HepG2 (cell line): ENCODE data around the gene ASIC3. TPM values are rescaled to one million over a fixed set of nuclear protein-coding genes. Genes with fewer than 3 reads are reported as not detected.

Source experiments
- ATAC-seq: fragments of 200-7000 bp; cut with Tn5 transposase; 3 replicates; pipeline ENCODE4 v1.9.1; 2020; ENCODE audit warnings: mild to moderate bottlenecking, moderate library complexity
- Bru-seq: library from RNA; stranded (reverse); fragments of 400-500 nt; gene quantifications from one replicate; lab custom pipeline; 2021; lab: Mats Ljungman, UMichigan
- BruChase-seq, 2 experiments: library from RNA; stranded (reverse); fragments of 400-500 nt; gene quantifications; one replicate each; lab custom pipeline; 2021; lab: Mats Ljungman, UMichigan
- BruUV-seq: library from RNA; stranded (reverse); fragments of 400-500 nt; replicated peaks from 2 replicates; lab custom pipeline; 2021; lab: Mats Ljungman, UMichigan
- CTCF ChIA-PET: fragments of 300-600 bp; formaldehyde crosslinking; extraction: SDS; loops from one replicate; lab custom pipeline; 2021; ENCODE audit warnings: low total read pairs, inconsistent platforms, low intra/inter-chr PET ratio; lab: Yijun Ruan, JAX
- POLR2A ChIA-PET: fragments of 350-600 bp; sonication (Branson Sonifier 250); formaldehyde crosslinking; loops from one replicate; lab custom pipeline; 2020; ENCODE audit warnings: antibody characterized with exemption, inconsistent platforms; lab: Yijun Ruan, JAX
- DNase-seq: peaks from one replicate; pipeline ENCODE4 v3.0.0-alpha.2; 2015; ENCODE audit warnings: low spot score
- FAIRE-seq: peaks from 3 replicates; lab custom pipeline; 2011; peaks lifted over from hg19 to GRCh38; lab: Jason Lieb, UNC
- H2AFZ ChIP-seq: one replicate; pipeline ENCODE4 v1.6.1; 2011; ENCODE audit warnings: low read length, inconsistent platforms
- H3K27ac ChIP-seq: fragments of 300-600 bp; 3 replicates; pipeline ENCODE4 v1.8.0; 2011; ENCODE audit warnings: mixed run types, mild to moderate bottlenecking, mixed read lengths, low read length, inconsistent platforms; ENCODE audit not compliant: insufficient read depth; ENCODE audit errors: extremely low read length
- H3K27me3 ChIP-seq, 2 experiments: fragments of 200-600 bp in 1 of 2; 2 replicates in 1 of 2; 3 replicates in 1 of 2; pipeline versions ENCODE4 v1.6.0 to v1.8.0; 2011; ENCODE audit warnings: low read length in 2 of 2, mild to moderate bottlenecking in 2 of 2, moderate library complexity in 2 of 2, inconsistent platforms in 1 of 2; ENCODE audit not compliant: insufficient read depth in 2 of 2, control insufficient read depth in 1 of 2
- H3K36me3 ChIP-seq, 2 experiments: fragments of 200-600 bp in 1 of 2; replicated peaks in 1 of 2; 2 replicates in 1 of 2; 3 replicates in 1 of 2; pipeline versions ENCODE4 v1.5.1 to v1.8.0; 2011; ENCODE audit warnings: low read length in 2 of 2, inconsistent platforms in 1 of 2; ENCODE audit not compliant: insufficient read depth in 2 of 2, control insufficient read depth in 1 of 2
- H3K4me1 ChIP-seq: 2 replicates; pipeline ENCODE4 v1.5.1; 2012; ENCODE audit warnings: low read length, inconsistent platforms; ENCODE audit not compliant: insufficient read depth
- H3K4me2 ChIP-seq: 2 replicates; pipeline ENCODE4 v1.6.0; 2011; ENCODE audit warnings: low read depth, low read length, inconsistent platforms
- H3K4me3 ChIP-seq, 3 experiments: fragments of 200-600 bp in 1 of 3; sonication (generic), shearing (Covaris generic) in 1 of 3; replicated peaks in 1 of 3; 2 replicates each; pipeline ENCODE4 v1.5.1; 2011 to 2016; ENCODE audit warnings: low read length in 3 of 3, inconsistent platforms in 2 of 3, low read depth in 2 of 3, mild to moderate bottlenecking in 2 of 3, control low read depth in 1 of 3, mixed read lengths in 1 of 3; ENCODE audit not compliant: insufficient read depth in 1 of 3
- H3K79me2 ChIP-seq: one replicate; pipeline ENCODE4 v1.6.1; 2011; ENCODE audit warnings: low read length, inconsistent platforms; ENCODE audit not compliant: insufficient read depth
- H3K9ac ChIP-seq: 2 replicates; pipeline ENCODE4 v1.6.0; 2011; ENCODE audit warnings: mild to moderate bottlenecking, low read depth, low read length, inconsistent platforms; ENCODE audit not compliant: insufficient read depth
- H3K9me3 ChIP-seq: 2 replicates; pipeline ENCODE4 v1.5.1; 2012; ENCODE audit warnings: mild to moderate bottlenecking, low read length
- H4K20me1 ChIP-seq: 2 replicates; pipeline ENCODE4 v1.6.0; 2011; ENCODE audit warnings: inconsistent platforms, mild to moderate bottlenecking, low read length, moderate library complexity; ENCODE audit not compliant: insufficient read depth
- CENPX ChIP-seq: sonication (generic); formaldehyde crosslinking; IDR thresholded peaks from 2 replicates; pipeline ENCODE4 v1.9.0; 2021; ENCODE audit warnings: mild to moderate bottlenecking, missing genetic modification reagents, moderate library complexity
- KLF13 ChIP-seq: sonication (generic); formaldehyde crosslinking; IDR thresholded peaks from 2 replicates; pipeline ENCODE4 v1.4.0; 2020; ENCODE audit warnings: mild to moderate bottlenecking, missing genetic modification reagents
- MIER3 ChIP-seq: IDR thresholded peaks from 2 replicates; pipeline ENCODE4 v1.6.1; 2016; ENCODE audit warnings: missing compliant biosample characterization, borderline replicate concordance
- ZNF496 ChIP-seq: sonication (generic); formaldehyde crosslinking; IDR thresholded peaks from 2 replicates; pipeline ENCODE4 v1.8.1; 2023; ENCODE audit warnings: mild to moderate bottlenecking, moderate library complexity, missing genetic modification reagents; ENCODE audit not compliant: insufficient replicate concordance
- ZNF747 ChIP-seq: sonication (generic); formaldehyde crosslinking; IDR thresholded peaks from 2 replicates; pipeline ENCODE4 v1.8.1; 2023; ENCODE audit warnings: missing genetic modification reagents, mild to moderate bottlenecking, borderline replicate concordance
- ZNF782 ChIP-seq: sonication (generic); formaldehyde crosslinking; IDR thresholded peaks from 2 replicates; pipeline ENCODE4 v1.4.0; 2020; ENCODE audit warnings: missing genetic modification reagents, mild to moderate bottlenecking, borderline replicate concordance
- WGBS: methylation state at CpG from one replicate; pipeline ENCODE4 v1.1.6; 2017; ENCODE audit warnings: low lambda C conversion rate; 5-methylcytosine and 5-hydroxymethylcytosine counted together
- in situ Hi-C: cut with HindIII; loops from 2 replicates; pipeline ENCODE4 v1.10.0; 2017; ENCODE audit warnings: low pct_unique_long_range_greater_than_20kb; ENCODE audit not compliant: extremely low pct_ligation_motif_present
- intact Hi-C: fragments of 100-400 bp; cut with micrococcal nuclease; formaldehyde crosslinking; loops from one replicate; pipeline ENCODE4 v1.10.0; 2022; ENCODE audit not compliant: unreplicated experiment
- long read RNA-seq, 2 experiments: library from RNA in 1 of 2; library from polyadenylated mRNA in 1 of 2; stranded (forward) in 1 of 2; unstranded in 1 of 2; transcript quantifications; one replicate each; pipeline ENCODE4 v2.0.0, GENCODE V29; 2019 to 2022
- polyA minus RNA-seq, 3 experiments: library from RNA; depleted of rRNA, polyadenylated mRNA; stranded (reverse); fragments of >200 nt; gene quantifications; 2 replicates each; pipeline ENCODE4 v1.2.3, GENCODE V29; 2011; ENCODE audit warnings: low replicate concordance in 1 of 3
- polyA plus RNA-seq, 8 experiments: library from polyadenylated mRNA; depleted of rRNA in 3 of 8; stranded (reverse) in 7 of 8; unstranded in 1 of 8; fragments of >200 nt; fragmentation: Illumina TruSeq in 4 of 8; extraction: Trizol in 4 of 8; gene quantifications; 2 replicates each; pipeline versions ENCODE4 v1.2.1 to v1.2.3, GENCODE V29; 2011 to 2016; ENCODE audit warnings: low read depth in 4 of 8, missing spikeins in 1 of 8, mixed read lengths in 1 of 8; ENCODE audit not compliant: insufficient read depth in 1 of 8
- total RNA-seq, 5 experiments: library from RNA; depleted of rRNA; stranded (reverse); fragments of >200 nt; fragmentation: Illumina TruSeq; extraction: Trizol; gene quantifications; 2 replicates each; pipeline ENCODE4 v1.2.3, GENCODE V29; 2016; ENCODE audit warnings: low read depth in 1 of 5
- TF ChIP-seq, protein P1 (sequence below): sonication (generic); formaldehyde crosslinking; IDR thresholded peaks from 2 replicates; pipeline ENCODE4 v1.4.0; 2020; ENCODE audit warnings: missing genetic modification reagents, borderline replicate concordance

ASIC3 gene
- total RNA-seq (2016; rRNA removed; fragmentation: Illumina TruSeq; extraction: Trizol) (not detected in 2 replicates), polyA plus RNA-seq (2011; rRNA removed) (0.50 and 0.51 TPM in 2 replicates), polyA minus RNA-seq (2011; rRNA and poly(A)+ RNA removed; ENCODE audit: low replicate concordance) (0.48 and 3.4 TPM in 2 replicates), Bru-seq, nascent RNA (not detected), BruChase-seq, experiment 1, labeled RNA remaining after a 6-hour chase (percentile 30 among the genes with signal in this experiment), BruChase-seq, experiment 2, labeled RNA remaining after a 2-hour chase (percentile 21 among the genes with signal in this experiment)
- total RNA-seq (2016; cell fraction: cytosol; rRNA removed; fragmentation: Illumina TruSeq; extraction: Trizol; ENCODE audit: low read depth), result not detected in 2 replicates
- 0.11 TPM in 1 of 2 replicates, not detected in the other for total RNA-seq (2016; cell fraction: insoluble cytoplasmic fraction; rRNA removed; fragmentation: Illumina TruSeq; extraction: Trizol)
- total RNA-seq (2016; cell fraction: membrane; rRNA removed; fragmentation: Illumina TruSeq; extraction: Trizol), result not detected in 2 replicates
- 0.28 TPM in 1 of 2 replicates, not detected in the other for total RNA-seq (2016; cell fraction: nucleus; rRNA removed; fragmentation: Illumina TruSeq; extraction: Trizol)
- 0.11 and 0.27 TPM in 2 replicates for polyA plus RNA-seq (2011; cell fraction: cytosol; rRNA removed)
- 4.2 and 4.6 TPM in 2 replicates for polyA plus RNA-seq (2011; cell fraction: nucleus; rRNA removed)
- 0.56 and 1.0 TPM in 2 replicates for polyA plus RNA-seq (2012)
- polyA plus RNA-seq (2016; cell fraction: cytosol; fragmentation: Illumina TruSeq; extraction: Trizol; ENCODE audit: low read depth), result not detected in 2 replicates
- polyA plus RNA-seq (2016; cell fraction: insoluble cytoplasmic fraction; fragmentation: Illumina TruSeq; extraction: Trizol; ENCODE audit: low read depth), result not detected in 2 replicates
- polyA plus RNA-seq (2016; cell fraction: membrane; fragmentation: Illumina TruSeq; extraction: Trizol; ENCODE audit: low read depth), result not detected in 2 replicates
- 0.38 and 0.67 TPM in 2 replicates for polyA plus RNA-seq (2016; cell fraction: nucleus; fragmentation: Illumina TruSeq; extraction: Trizol; ENCODE audit: insufficient read depth, low read depth)
- polyA minus RNA-seq (2011; cell fraction: cytosol; rRNA and poly(A)+ RNA removed), result not detected in 2 replicates
- polyA minus RNA-seq (2011; cell fraction: nucleus; rRNA and poly(A)+ RNA removed), result 0.25 and 0.52 TPM in 2 replicates
- long read RNA-seq, experiment 1, result 0 reads
- long read RNA-seq, experiment 2, result 0 reads

DNA sequence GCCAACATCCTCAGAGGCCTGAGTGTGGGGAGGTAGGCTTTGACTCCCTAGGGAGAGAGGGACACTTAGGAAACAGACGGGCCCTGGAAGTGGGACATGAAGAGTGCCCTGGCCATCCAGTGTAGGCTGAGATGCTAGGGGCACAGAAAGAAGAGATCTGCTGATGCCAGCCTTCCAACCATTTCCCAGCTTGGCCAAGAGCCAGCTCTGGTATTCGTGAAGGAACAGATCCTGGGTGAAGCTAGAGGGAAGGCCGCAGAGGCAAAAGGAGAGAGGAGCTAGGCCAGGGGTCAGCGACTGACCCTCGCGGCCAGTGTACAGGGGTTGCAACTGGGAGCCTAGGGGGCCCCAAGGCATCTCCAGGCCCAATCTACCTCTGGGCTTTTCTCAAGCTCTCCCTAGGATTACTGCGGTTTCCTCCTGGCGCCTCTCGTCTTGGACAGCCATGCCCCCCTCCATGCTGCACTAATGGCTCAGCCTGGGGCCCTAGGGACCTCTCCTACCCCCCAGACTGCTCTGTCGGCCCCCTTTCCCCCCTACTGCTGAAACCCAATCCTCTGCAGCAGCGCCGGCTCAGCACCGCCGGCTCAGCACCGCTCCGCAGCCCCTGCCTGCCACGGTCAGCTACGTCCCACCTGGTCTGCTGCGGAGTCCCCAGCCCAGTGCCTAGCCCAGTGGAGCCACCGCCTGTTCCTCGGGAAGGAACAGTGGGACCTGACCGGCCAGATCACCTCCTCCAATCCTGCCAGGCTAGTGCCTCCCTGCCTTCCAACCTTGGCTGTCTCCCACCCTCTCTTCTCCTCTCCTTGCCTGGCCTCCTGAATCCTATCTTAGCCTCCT, at the start of gene ASIC3:
Gene ASIC3 (plus strand): TSS at position 556 of the 840 bp plus-strand sequence. CDS start 355 bp downstream, outside the sequence.
- intact Hi-C loops (no loop called here), in situ Hi-C loops (no loop called here)
- BruUV-seq, result no TSS peak
- Histone ChIP-seq H3K4me1 (no peaks in the 10 kb centered on the region), H3K79me2 (no peaks in the 10 kb centered on the region), H3K9ac (no peak within 1 kb of the TSS), H3K27me3 (peaks cover 1 to 12% of the 10 kb centered on the region in 2 experiments; a peak in 3 of 5 replicates), H3K36me3 (no peaks in the 10 kb centered on the region), H3K9me3 (no peaks in the 10 kb centered on the region), H3K4me3 (no peak within 1 kb of the TSS), H4K20me1 (no peaks in the 10 kb centered on the region), H3K4me2 (no peak within 1 kb of the TSS)
- DNase-seq (no peak), ATAC-seq (no peak), FAIRE-seq (no peak)
- WGBS, result 68% methylated on average over 19 of the region's 22 CpGs
- CTCF ChIA-PET, result no interaction called here
- TF ChIP-seq MIER3 (CRISPR knock-in tag) (no peak), ZNF496 (CRISPR knock-in tag) (no peak), CENPX (CRISPR knock-in tag) (no peak), KLF13 (CRISPR knock-in tag) (no peak), ZNF782 (CRISPR knock-in tag) (no peak), ZNF747 (no peak)
- TF ChIP-seq, protein P1, sequence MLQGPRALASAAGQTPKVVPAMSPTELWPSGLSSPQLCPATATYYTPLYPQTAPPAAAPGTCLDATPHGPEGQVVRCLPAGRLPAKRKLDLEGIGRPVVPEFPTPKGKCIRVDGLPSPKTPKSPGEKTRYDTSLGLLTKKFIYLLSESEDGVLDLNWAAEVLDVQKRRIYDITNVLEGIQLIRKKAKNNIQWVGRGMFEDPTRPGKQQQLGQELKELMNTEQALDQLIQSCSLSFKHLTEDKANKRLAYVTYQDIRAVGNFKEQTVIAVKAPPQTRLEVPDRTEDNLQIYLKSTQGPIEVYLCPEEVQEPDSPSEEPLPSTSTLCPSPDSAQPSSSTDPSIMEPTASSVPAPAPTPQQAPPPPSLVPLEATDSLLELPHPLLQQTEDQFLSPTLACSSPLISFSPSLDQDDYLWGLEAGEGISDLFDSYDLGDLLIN (CRISPR knock-in tag), result no peak
- TF ChIP-seq, all 625 proteins: peak for 0
- Histone ChIP-seq H3K27ac (no peak within 1 kb of the TSS), H2AFZ (no peak within 1 kb of the TSS)
- POLR2A ChIA-PET, result no interaction called here
